GM18907 (cell line): ENCODE data around the gene CENPN.
A peak's percentile ranks its signal among the peaks of the same experiment; 100 is the strongest.

Experiments
- ATAC-seq: cut with Tn5 transposase; IDR thresholded peaks from one replicate; pipeline ENCODE4 v1.9.1; 2021; ENCODE audit warnings: mild to moderate bottlenecking, moderate library complexity; ENCODE audit not compliant: unreplicated experiment

CENPN gene

GRCh38 chr16:80990978-80991377 is 16.0 kb upstream of the CENPN start:
- no peak for ATAC-seq

- no peak for ATAC-seq
Measured at GRCh38 chr16:80991792-80992430, 15.1 kb upstream of the CENPN start.

- ATAC-seq = no peak
Measured at GRCh38 chr16:80992676-80993293, 14.2 kb upstream of the CENPN start.

GRCh38 chr16:80993307-80993706 is 13.7 kb upstream of the CENPN start:
- no peak for ATAC-seq

GRCh38 chr16:80993834-80994233 is 13.2 kb upstream of the CENPN start:
- no peak for ATAC-seq

- ATAC-seq = no peak
Measured at GRCh38 chr16:80994451-80994850, 12.6 kb upstream of the CENPN start.

GRCh38 chr16:80996688-80997138 is 10.3 kb upstream of the CENPN start:
- peak; percentile 21 for ATAC-seq

- ATAC-seq = peak; percentile 64
Measured at GRCh38 chr16:80997139-80997798, 9.7 kb upstream of the CENPN start.

GRCh38 chr16:80997964-80998620 is 8.9 kb upstream of the CENPN start:
- no peak for ATAC-seq

- ATAC-seq = no peak
Measured at GRCh38 chr16:81000873-81001272, 6.1 kb upstream of the CENPN start.

- ATAC-seq = no peak
Measured at GRCh38 chr16:81001330-81001729, 5.7 kb upstream of the CENPN start.

GRCh38 chr16:81003064-81003463 is 4.0 kb upstream of the CENPN start:
- no peak for ATAC-seq

GRCh38 chr16:81003610-81004460 is 3.2 kb upstream of the CENPN start:
- ATAC-seq = no peak

GRCh38 chr16:81004646-81005353 is 2.2 kb upstream of the CENPN start:
- ATAC-seq = no peak

- ATAC-seq = no peak
Measured at GRCh38 chr16:81005610-81006161, 1.3 kb upstream of the CENPN start.

- peak; percentile 40 for ATAC-seq
Measured at GRCh38 chr16:81006211-81006812, 702 bp upstream of the CENPN start.

- ATAC-seq = no peak
Measured at GRCh38 chr16:81008505-81008789, 1.4 kb downstream of the CENPN start.

GRCh38 chr16:81012974-81013373 is 6.0 kb downstream of the CENPN start:
- ATAC-seq = no peak

- ATAC-seq = no peak
Measured at GRCh38 chr16:81014672-81015071, 7.7 kb downstream of the CENPN start.

- ATAC-seq = no peak
Measured at GRCh38 chr16:81018496-81018895, 11.5 kb downstream of the CENPN start.
